IMR-90 (cell line): ENCODE results near the gene ELF5. TPM values are rescaled to one million over a fixed set of nuclear protein-coding genes. Genes with fewer than 3 reads are reported as not detected.

Experiments
- ATAC-seq: fragments of 200-7000 bp; cut with Tn5 transposase; 2 replicates; pipeline ENCODE4 v1.9.1; 2020; ENCODE audit warnings: low read depth, mild to moderate bottlenecking, moderate library complexity
- BruUV-seq: library from RNA; stranded (reverse); fragments of 400-500 nt; replicated peaks from 2 replicates; lab custom pipeline; 2021; lab: Mats Ljungman, UMichigan
- CTCF ChIA-PET: fragments of 300-600 bp; formaldehyde crosslinking; extraction: SDS; loops from one replicate; lab custom pipeline; 2021; ENCODE audit warnings: antibody characterized with exemption; lab: Yijun Ruan, JAX
- POLR2A ChIA-PET: fragments of 300-600 bp; sonication (Branson Sonifier 250); formaldehyde crosslinking; loops from one replicate; lab custom pipeline; 2022; ENCODE audit warnings: antibody characterized with exemption; ENCODE audit not compliant: unreplicated experiment; lab: Charles Lee
- DNase-seq: peaks from one replicate; pipeline ENCODE4 v3.0.0; 2013
- H2AFZ ChIP-seq: replicated peaks from 2 replicates; pipeline ENCODE3; 2013; ENCODE audit warnings: low read length, mild to moderate bottlenecking; ENCODE audit not compliant: poor library complexity
- H2AK5ac ChIP-seq: 2 replicates; pipeline ENCODE4 v1.6.1; 2013; ENCODE audit warnings: low read depth, low read length, inconsistent platforms
- H2AK9ac ChIP-seq: replicated peaks from 2 replicates; pipeline ENCODE3; 2013; ENCODE audit warnings: mild to moderate bottlenecking, low read depth, low read length, moderate library complexity; ENCODE audit not compliant: poor library complexity
- H2BK120ac ChIP-seq: 2 replicates; pipeline ENCODE4 v1.6.1; 2013; ENCODE audit warnings: low read depth, low read length, inconsistent platforms
- H2BK15ac ChIP-seq: 3 replicates; pipeline ENCODE4 v1.6.1; 2013; ENCODE audit warnings: low read depth, low read length, inconsistent platforms
- H2BK20ac ChIP-seq: 2 replicates; pipeline ENCODE4 v1.6.1; 2013; ENCODE audit warnings: low read depth, mild to moderate bottlenecking, inconsistent platforms, low read length, moderate library complexity
- H2BK5ac ChIP-seq: 2 replicates; pipeline ENCODE4 v1.6.1; 2013; ENCODE audit warnings: mild to moderate bottlenecking, low read depth, low read length, inconsistent platforms; ENCODE audit not compliant: poor library complexity, severe bottlenecking
- H3K14ac ChIP-seq: replicated peaks from 2 replicates; pipeline ENCODE4 v1.6.1; 2013; ENCODE audit warnings: low read depth, low read length, inconsistent platforms
- H3K18ac ChIP-seq: 2 replicates; pipeline ENCODE4 v1.6.1; 2013; ENCODE audit warnings: low read depth, low read length, control low read depth
- H3K23ac ChIP-seq: 2 replicates; pipeline ENCODE4 v1.6.1; 2013; ENCODE audit warnings: low read depth, low read length, inconsistent platforms
- H3K27ac ChIP-seq: 2 replicates; pipeline ENCODE4 v1.5.1; 2013; ENCODE audit warnings: mild to moderate bottlenecking, control low read depth, low read length; ENCODE audit not compliant: insufficient read depth
- H3K27me3 ChIP-seq: 2 replicates; pipeline ENCODE4 v1.6.1; 2013; ENCODE audit warnings: low read length; ENCODE audit not compliant: control insufficient read depth, insufficient read depth
- H3K36me3 ChIP-seq: 2 replicates; pipeline ENCODE4 v1.6.1; 2013; ENCODE audit warnings: low read length, mixed read lengths; ENCODE audit not compliant: control insufficient read depth, insufficient read depth
- H3K4ac ChIP-seq: 2 replicates; pipeline ENCODE4 v1.6.1; 2013; ENCODE audit warnings: low read depth, low read length, inconsistent platforms
- H3K4me1 ChIP-seq: 2 replicates; pipeline ENCODE4 v1.6.1; 2013; ENCODE audit warnings: low read length, mixed read lengths; ENCODE audit not compliant: control insufficient read depth, insufficient read depth
- H3K4me2 ChIP-seq: 2 replicates; pipeline ENCODE4 v1.6.1; 2013; ENCODE audit warnings: low read depth, mild to moderate bottlenecking, control low read depth, low read length, moderate library complexity
- H3K4me3 ChIP-seq: 2 replicates; pipeline ENCODE4 v1.5.1; 2013; ENCODE audit warnings: low read depth, mild to moderate bottlenecking, control low read depth, low read length, moderate library complexity; ENCODE audit not compliant: insufficient read depth
- H3K56ac ChIP-seq: 2 replicates; pipeline ENCODE4 v1.6.1; 2013; ENCODE audit warnings: low read length, inconsistent platforms; ENCODE audit not compliant: insufficient read depth; ENCODE audit errors: extremely low read depth
- H3K79me1 ChIP-seq, 2 experiments: 2 replicates each; pipeline ENCODE4 v1.6.1; 2013; ENCODE audit warnings: low read length in 2 of 2, inconsistent platforms in 1 of 2, low read depth in 1 of 2
- H3K9ac ChIP-seq: 2 replicates; pipeline ENCODE4 v1.6.1; 2013; ENCODE audit warnings: low read depth, low read length, control low read depth
- H3K9me1 ChIP-seq: 2 replicates; pipeline ENCODE4 v1.6.1; 2013; ENCODE audit warnings: low read length, inconsistent platforms; ENCODE audit not compliant: insufficient read depth
- H3K9me3 ChIP-seq: 2 replicates; pipeline ENCODE4 v1.6.1; 2013; ENCODE audit warnings: low read length; ENCODE audit not compliant: control insufficient read depth, insufficient read depth
- H4K20me1 ChIP-seq: 2 replicates; pipeline ENCODE4 v1.6.1; 2013; ENCODE audit warnings: low read length, inconsistent platforms; ENCODE audit not compliant: insufficient read depth
- H4K5ac ChIP-seq: 2 replicates; pipeline ENCODE4 v1.6.1; 2013; ENCODE audit warnings: mild to moderate bottlenecking, low read depth, low read length, control low read depth
- H4K8ac ChIP-seq, 2 experiments: 2 replicates each; pipeline ENCODE4 v1.6.1; 2013; ENCODE audit warnings: low read depth in 2 of 2, low read length in 2 of 2, control low read depth in 1 of 2, inconsistent platforms in 1 of 2
- H4K91ac ChIP-seq: 2 replicates; pipeline ENCODE4 v1.6.1; 2013; ENCODE audit warnings: low read depth, low read length, inconsistent platforms; ENCODE audit not compliant: insufficient read depth
- CEBPB ChIP-seq: IDR thresholded peaks from 2 replicates; pipeline ENCODE4 v1.6.1; 2012; ENCODE audit warnings: low read depth, low read length, improper control_type of control experiment
- CHD1 ChIP-seq: IDR thresholded peaks from 2 replicates; pipeline ENCODE4 v1.6.1; 2012; ENCODE audit warnings: low read depth, low read length, improper control_type of control experiment
- POLR2A ChIP-seq: IDR thresholded peaks from 2 replicates; pipeline ENCODE4 v1.6.1; 2012; ENCODE audit warnings: mild to moderate bottlenecking, low read depth, low read length
- RCOR1 ChIP-seq: IDR thresholded peaks from 2 replicates; pipeline ENCODE4 v1.6.1; 2012; ENCODE audit warnings: mild to moderate bottlenecking, low read length, improper control_type of control experiment; ENCODE audit not compliant: insufficient replicate concordance
- RFX5 ChIP-seq: IDR thresholded peaks from 2 replicates; pipeline ENCODE4 v1.8.0; 2012; ENCODE audit warnings: low read depth, mild to moderate bottlenecking, low read length, moderate library complexity
- USF2 ChIP-seq: fragments of 150-350 bp; IDR thresholded peaks from 2 replicates; pipeline ENCODE4 v1.6.1; 2017; ENCODE audit warnings: mild to moderate bottlenecking, antibody characterized with exemption, low read length, low read depth
- WGBS, 2 experiments: methylation state at CpG; one replicate each; pipeline versions ENCODE4 v1.1.5 to v1.1.7; 2013; ENCODE audit warnings: missing lambda C conversion rate in 2 of 2; ENCODE audit not compliant: insufficient read length in 1 of 2; ENCODE audit errors: extremely low coverage in 2 of 2; 5-methylcytosine and 5-hydroxymethylcytosine counted together
- dilution Hi-C: fragments of 300-500 bp; cut with HindIII; formaldehyde crosslinking; loops from one replicate; pipeline ENCODE4 v1.14.3; 2018; ENCODE audit warnings: low sequenced_read_pairs; ENCODE audit not compliant: unreplicated experiment
- in situ Hi-C: fragments of 300-500 bp; cut with MboI; formaldehyde crosslinking; loops from 3 replicates; pipeline ENCODE4 v1.14.3; 2019; ENCODE audit warnings: low sequenced_read_pairs, inconsistent platforms, mixed read lengths
- intact Hi-C: fragments of 100-400 bp; cut with micrococcal nuclease; formaldehyde crosslinking; loops from 2 replicates; pipeline ENCODE4 v1.10.0; 2022
- polyA plus RNA-seq, 3 experiments: library from polyadenylated mRNA; depleted of rRNA; stranded (reverse); fragments of >200 nt; gene quantifications; 2 replicates each; pipeline ENCODE4 v1.2.3, GENCODE V29; 2012; ENCODE audit warnings: low replicate concordance in 1 of 3
- total RNA-seq: library from RNA; depleted of rRNA; stranded (reverse); fragments of >200 nt; gene quantifications from 2 replicates; pipeline ENCODE4 v1.2.3, GENCODE V29; 2012

The ELF5 gene
- total and polyA plus RNA-seq, 2 of the 4 experiments (the other 2 are of a cell fraction): not detected

GRCh38 chr11:34495239-34495723, 18.3 kb downstream of the ELF5 start:
- dilution Hi-C loops (no loop called here), in situ Hi-C loops (loop anchor here (10.0 kb wide), 1 partner anchor 320 kb away; no protein-coding TSS in a partner anchor), intact Hi-C loops (loop anchor here (10.0 kb wide), 1 partner anchor 500 kb away; no protein-coding TSS in a partner anchor)
- Histone ChIP-seq H4K20me1 (no peaks in the 10 kb centered on the region), H2AK5ac (no peak overlapping the region), H3K4me3 (no peak overlapping the region), H2BK120ac (no peak overlapping the region), H3K27ac (no peak overlapping the region), H3K4me1 (no peaks in the 10 kb centered on the region), H3K4me2 (no peak overlapping the region), H2BK20ac (no peak overlapping the region), H3K79me1 (no peaks in the 10 kb centered on the region), H3K4ac (no peak overlapping the region), H3K56ac (no peak overlapping the region), H3K9me3 (no peaks in the 10 kb centered on the region), H2BK5ac (no peak overlapping the region), H2BK15ac (no peak overlapping the region), H4K91ac (no peak overlapping the region), H2AK9ac (no peak overlapping the region), H3K23ac (no peak overlapping the region), H3K9ac (no peak overlapping the region), H3K36me3 (no peaks in the 10 kb centered on the region), H4K5ac (no peak overlapping the region), H2AFZ (no peak overlapping the region), H3K14ac (no peak overlapping the region), H4K8ac (no peak overlapping the region), H3K18ac (no peak overlapping the region), H3K9me1 (no peaks in the 10 kb centered on the region), H3K27me3 (peaks cover 39% of the 10 kb centered on the region)
- WGBS, 2 experiments: 90% methylated on average over 2 of the region's 12 CpGs; no CpG with 5 or more reads in 1 of the 2 experiments
- TF ChIP-seq POLR2A (no peak), CHD1 (no peak), CEBPB (no peak), RCOR1 (no peak), RFX5 (no peak), USF2 (no peak)
- ChIA-PET POLR2A (no interaction called here), CTCF (no interaction called here)
- BruUV-seq: no TSS peak
- no peak for ATAC-seq
- DNase-seq: no peak
